GM19455 (cell line): ENCODE data around the gene MYLK.

Experiments used
- ATAC-seq: cut with Tn5 transposase; IDR thresholded peaks from one replicate; pipeline ENCODE4 v1.9.1; 2021; ENCODE audit not compliant: unreplicated experiment

The MYLK gene

DNA sequence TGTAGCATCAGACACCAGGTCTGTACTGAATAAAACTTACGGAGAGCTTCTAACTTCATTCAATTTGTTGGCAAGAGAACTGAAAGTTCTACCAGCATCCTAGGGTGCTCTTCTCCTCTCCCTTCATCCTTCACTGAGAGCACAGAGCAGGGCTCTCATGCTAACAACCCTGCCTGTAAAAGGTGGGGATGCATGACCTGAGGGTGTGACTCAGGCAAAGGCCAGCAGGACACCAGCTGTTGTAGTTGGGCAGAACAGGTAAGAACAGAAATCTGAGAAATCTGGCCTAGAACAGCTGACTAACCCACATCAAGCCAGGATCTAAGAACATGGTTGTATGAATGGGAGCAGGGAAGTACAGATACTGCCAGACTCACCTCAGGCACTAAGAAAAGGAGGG lies 64.2 kb downstream of the MYLK start:
- no peak for ATAC-seq

DNA sequence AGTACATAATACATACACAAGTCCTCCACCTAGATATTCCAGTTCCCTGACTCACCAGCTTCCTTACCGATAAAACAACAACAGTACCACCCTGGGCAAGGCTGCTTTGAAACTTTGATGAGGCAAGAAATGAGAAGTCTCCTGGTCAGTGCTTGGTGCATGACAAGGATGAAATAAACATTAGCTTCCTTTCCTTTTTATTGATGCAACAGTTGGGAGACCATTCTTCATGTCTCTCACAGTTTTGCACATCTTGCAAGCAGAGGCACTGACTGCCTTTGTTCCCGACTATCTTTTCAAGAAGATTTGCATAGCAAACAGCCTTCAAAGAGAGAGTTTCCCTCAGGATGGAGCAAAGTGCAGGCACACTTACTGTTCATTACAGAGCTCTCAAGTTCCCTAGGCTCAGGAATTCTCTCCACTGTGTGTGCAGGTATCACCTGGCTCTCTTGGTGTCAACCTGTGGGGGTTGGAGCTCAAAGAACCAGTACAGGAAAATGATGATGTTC lies 65.2 kb downstream of the MYLK start:
- no peak for ATAC-seq

DNA sequence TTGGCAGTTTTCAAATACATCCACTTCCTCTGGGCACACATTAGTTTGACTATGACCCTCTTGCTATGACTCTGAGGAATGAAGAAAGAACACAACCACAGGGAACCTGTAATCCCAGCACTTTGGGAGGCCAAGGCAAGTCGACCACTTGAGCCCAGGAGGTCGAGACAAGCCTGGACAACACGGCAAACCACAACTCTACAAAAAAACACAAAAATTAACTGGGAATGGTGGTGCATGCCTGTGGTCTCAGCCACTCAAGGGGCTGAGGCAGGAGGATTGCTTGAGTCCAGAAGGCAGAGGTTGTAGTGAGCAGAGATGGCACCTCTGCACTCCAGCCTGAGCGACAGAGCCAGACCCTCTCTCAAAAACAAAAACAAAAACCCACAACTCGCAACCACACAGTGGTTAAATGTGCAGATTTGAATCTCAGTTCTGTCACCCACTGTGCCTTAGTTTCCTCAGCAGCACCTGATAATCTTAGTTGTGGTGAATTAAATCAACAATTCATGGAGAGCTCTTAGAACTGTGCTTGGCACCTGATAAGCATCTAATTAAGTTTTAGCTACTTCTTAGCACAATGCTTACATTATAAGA lies 65.7 kb downstream of the MYLK start:
- no peak for ATAC-seq

DNA sequence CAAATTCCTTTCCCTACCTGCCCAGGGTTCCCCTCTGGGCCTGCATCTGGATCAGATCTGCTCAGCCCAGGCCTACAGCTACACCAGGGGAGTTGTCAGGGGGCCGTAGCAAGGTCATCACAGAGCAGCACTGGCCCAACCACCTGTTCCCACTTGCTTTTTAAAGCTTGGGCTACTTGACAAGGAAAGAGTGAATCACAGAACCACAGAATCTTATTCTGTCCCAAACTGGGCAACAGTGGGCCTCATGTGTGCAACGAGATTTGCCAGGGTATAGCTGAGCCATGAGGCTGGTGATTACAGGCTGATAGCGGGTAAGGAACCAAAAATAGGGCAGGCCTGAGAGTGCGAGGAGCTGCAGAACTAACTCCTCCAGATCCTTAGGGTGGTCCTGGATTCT lies 66.7 kb downstream of the MYLK start:
- no peak for ATAC-seq

DNA sequence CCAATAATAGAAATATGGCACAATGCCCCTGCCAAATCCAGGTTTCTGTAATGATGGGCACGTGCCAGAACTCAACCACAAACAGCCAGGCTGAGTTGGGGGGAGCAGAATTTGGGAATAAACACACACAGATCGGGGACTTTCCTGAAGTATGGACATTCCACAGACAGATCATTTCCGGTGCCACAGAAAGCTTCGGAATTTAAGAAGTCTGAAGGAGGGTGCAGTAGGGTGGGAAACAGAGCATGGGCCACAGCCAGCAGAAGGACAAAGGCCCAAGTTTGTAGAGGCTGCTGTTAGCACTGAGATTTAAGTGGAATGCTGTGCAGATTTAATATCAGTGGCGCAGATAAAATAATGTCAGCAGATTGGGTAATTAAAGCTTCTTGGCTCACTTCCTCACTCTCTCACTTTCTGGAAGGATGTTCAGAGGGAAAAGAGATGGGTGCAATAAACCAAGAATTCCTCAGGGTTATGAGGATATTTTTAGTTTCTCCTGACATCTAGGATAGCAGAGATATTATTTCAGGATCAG lies 67.4 kb downstream of the MYLK start:
- ATAC-seq: no peak

DNA sequence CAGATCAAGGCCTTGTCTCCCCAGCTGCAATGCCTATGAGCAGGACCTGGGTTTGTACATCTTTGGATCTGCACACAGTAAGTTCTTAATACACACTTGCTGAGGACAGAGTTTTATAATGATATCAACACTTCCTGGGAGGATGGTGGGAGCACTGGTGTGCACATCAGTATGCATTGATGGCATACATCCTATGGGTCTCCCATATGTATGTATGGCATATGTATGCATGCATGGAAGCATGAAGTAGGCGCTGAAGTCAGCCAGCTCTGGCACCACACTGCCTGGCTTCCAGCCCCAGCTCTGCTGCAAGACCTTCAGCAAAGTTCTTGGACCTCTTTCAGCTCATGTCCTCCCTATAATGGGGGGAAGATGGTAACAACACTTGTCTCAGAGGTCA lies 68.2 kb downstream of the MYLK start:
- ATAC-seq: no peak

DNA sequence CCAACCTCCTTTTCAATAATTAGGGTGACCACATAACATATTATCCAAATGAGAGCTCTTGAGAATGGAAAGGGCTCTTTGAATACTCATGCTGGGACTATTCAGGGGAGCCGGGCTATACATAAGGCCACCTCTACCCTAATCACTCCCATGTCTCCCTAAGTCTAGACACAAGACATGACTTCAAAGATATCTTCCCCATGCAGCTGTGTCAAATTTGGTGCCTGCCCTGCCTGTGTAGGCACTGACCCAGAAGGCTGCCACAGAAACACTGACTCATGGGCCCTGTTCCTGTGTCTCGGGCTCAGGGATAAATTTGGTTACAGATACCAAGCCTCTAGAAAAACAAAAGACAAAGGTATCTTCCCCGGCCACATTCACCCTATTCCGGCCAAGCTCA lies 70.3 kb downstream of the MYLK start:
- no peak for ATAC-seq

DNA sequence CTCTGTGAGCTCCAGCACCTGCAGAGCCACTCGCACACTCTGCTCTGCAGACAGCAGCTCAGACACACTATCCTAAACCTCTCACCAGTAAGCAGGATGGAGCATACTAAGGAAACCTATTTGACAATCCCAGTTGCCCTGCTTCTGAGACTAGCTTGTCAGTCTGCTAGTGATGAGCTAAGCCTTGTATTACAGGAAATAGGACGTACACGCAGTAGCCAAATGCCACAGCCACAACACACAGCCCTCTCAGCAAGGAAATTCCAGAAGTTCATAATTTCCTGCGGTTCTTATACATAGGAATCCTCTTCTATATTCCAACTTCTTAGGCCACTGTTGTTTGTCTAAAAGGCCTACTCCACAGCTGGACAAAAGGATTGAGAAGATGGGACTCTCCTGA lies 74.5 kb downstream of the MYLK start:
- no peak for ATAC-seq

DNA sequence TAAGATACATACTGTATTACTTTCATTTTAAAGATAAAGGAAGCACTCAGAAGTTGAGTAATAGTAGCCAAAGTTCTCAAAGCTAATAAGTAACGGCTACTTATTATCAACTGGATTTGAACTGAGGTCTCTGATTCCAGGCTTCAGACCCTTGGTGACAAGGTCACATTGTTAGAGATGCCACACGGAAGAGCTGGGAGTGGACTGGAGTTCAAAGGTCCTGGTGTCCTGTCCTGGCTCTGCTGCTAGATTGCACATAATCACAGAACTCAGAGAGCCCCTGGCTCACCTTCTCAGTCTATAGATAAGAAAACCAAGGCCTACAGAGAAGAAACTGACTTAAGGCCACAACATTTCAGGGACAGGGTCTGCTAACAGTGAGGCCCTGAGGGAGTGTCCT lies 75.3 kb downstream of the MYLK start:
- no peak for ATAC-seq

DNA sequence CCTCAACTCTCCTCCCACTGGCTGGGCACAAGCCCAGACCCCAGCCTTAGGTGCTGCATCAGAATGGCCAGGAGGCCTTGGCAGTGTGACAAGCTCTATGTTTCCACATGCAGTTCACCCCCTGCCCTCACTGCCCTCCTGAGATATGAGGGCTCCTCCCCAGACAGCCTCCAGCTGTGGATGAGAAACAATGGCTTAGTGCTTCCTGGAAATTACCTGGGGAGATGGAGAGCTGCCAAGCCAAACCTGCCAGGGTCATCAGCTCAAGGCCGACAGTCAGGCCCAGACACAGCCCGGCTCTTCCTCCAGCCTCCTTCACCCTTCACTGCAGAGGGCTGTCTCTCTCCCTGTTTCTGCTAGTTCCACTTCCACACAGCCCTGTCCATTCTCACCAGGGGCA lies 76.3 kb downstream of the MYLK start:
- ATAC-seq: no peak

DNA sequence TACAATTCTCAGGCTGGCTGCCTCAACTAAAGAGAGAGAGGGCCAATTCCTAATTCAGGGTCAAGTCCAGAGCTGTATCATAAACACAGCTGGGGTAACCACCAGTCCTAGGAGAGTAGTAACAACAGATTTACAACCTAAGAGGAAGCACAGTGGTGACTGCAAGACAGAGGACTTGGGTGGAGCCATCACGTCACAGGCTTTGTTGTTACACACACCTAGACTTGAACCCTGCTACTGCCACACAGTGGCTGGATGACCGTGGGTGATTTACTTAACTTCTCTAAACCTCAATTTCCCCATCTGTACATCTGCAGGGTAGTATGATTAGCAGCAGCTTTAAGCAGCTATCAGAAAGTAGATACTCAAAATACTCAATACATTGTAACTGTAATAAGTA lies 78.6 kb downstream of the MYLK start:
- ATAC-seq: no peak

DNA sequence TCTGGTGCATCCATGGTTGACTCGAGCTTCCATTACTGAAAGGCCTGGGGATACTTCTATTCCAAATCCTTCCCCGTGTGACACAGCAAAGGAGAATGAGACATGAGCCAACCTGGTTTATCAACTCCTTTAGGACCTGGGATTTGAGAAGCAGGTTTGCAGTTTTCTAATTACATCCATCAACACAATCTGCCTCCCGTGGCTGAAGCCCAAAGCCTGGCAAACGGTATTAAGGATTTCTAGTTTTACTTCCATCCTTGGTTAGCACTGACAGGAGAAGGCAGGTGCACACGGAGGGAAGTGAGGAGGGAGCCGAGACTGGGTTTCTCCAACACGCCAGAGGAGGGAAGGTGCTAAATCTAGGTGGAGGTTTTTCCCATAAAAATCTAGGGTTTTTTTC lies 79.0 kb downstream of the MYLK start:
- ATAC-seq: no peak

DNA sequence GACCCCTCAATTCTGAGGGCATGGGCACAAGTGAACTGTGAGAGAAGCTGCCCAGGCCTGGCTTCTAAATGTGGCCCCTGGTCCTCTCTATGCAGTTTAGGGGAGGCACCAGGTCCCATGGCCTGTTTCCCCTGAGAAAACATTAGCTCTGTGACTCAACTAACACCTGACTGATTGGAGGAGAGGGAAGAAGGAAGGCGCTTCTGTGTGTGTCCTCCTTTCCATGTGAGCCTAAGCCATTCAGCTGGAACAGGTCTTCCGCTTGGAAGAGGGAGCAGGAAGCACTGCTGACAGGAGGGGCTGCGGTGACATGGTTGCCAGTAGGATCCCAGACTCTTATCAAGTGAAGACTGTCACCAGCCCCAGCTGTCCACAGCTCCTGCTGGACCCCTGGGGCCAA lies 79.5 kb downstream of the MYLK start:
- ATAC-seq: no peak

DNA sequence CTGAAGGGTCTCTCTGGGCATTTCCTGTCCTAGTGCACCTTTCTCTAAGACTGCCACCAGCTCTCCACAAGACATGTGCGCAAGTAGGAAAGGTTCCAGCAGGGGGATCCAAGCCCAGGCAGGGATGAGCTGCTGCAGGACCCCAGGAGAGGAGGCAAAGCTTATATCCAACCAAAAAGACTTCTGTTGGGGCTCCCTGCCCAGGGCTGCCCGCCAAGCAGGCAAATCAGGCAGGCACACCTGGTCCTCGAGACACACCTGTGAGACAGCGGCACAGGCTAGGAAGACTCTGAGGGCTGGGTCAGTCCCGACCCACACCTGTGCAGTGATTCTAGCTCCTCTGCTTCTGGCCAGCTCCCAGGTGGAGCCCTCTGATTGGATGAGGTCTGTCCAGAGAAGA lies 80.6 kb downstream of the MYLK start:
- ATAC-seq: no peak

DNA sequence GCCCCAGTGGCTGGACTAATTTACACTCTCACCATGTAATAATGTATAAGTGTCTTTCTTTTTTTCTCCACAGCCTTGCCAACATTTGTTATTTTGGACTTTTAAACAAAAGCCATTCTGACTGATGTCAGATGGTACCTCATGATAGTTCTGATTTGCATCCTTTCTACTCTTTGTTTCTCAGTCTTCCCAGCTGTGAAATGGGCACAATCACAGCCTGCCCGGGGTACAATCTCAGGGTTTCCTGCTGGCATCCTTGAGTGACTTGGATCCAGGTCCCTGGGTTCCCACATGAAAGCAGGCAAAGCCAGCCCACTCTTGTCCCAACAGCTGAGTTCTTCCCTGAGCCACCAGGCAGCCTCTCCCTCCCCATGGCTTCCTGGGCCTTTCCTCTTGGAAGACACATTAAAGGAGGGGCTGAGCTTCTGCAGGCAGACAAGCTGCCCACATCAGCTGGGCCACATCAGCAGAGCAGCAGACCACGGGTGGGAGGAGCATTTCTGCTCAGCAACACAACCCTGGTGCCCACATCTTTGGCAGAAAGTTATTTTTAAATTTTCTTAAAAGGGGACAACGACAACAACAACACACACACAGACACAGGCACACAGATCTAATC lies 82.0 kb downstream of the MYLK start:
- no peak for ATAC-seq

DNA sequence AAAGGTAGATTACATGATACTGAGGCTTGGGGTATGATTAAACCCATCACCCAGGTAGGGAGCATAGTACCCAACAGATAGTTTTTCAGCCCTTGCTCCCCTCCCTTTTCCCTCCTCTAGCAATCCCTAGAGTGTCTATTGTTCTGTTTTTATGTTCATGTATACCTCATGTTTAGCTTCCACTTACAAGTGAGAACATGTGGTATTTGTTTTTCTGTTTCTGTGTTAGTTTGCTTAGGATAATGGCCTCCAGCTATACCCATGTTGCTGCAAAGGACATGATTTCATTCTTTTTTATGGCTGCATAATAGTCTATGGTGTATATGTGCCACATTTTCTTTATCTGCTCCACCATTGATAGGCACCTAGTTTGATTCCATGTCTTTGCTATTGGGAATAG lies 82.7 kb downstream of the MYLK start:
- ATAC-seq: no peak

DNA sequence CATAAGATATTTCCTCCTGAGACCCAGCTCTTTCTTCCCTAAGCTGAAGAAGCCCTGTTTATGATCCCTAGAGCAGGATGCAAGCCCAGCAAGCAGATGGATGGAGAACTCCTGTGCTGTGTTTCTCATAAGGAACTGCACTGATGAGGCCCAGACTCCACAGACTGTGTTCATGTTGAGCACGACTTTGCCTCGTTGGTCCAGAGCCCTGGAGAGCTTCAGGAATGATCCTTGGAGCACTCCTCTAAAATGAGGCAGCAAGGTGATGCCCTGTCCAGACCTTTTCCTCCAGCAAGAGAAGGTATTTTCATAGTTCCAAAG lies 83.8 kb downstream of the MYLK start:
- ATAC-seq: no peak

DNA sequence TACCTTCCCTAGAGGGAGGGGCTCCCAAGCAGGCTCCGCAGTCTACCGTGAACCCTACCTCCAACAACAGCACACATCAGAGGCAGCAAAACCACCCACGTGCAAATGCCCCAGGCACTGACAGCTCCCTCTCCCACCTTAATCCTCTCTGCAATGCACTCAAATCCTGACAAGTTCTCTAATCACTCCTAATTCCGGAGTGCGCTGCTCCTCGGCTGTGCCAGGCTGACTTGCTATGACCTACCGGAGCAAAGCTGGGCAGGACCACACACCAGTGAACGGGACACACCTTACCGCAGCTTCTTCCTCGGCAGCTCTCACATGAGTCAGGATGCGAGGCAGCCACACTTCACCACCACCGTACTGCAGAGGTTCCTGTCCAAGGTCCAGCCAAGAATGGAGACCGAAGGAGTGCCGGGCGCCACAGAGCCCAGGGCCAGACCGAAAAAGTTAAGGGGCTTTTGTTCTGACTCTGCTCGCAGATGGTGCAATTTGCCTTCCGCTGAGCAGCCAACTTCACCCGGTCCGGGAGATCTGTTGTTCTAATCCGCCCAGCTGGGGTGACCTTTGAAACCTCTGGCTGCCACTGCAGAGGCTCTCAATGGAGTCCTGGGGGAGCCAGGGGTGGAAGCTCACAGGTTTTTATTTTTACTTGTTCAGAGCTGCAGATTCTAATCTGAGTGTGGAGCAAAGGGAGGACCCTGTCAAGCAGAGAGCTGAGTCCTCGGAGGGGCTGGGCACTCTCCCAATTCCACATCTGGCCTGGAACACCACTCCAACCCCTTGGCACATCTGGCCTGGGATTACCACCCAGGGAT lies 84.4 kb downstream of the MYLK start:
- no peak for ATAC-seq

DNA sequence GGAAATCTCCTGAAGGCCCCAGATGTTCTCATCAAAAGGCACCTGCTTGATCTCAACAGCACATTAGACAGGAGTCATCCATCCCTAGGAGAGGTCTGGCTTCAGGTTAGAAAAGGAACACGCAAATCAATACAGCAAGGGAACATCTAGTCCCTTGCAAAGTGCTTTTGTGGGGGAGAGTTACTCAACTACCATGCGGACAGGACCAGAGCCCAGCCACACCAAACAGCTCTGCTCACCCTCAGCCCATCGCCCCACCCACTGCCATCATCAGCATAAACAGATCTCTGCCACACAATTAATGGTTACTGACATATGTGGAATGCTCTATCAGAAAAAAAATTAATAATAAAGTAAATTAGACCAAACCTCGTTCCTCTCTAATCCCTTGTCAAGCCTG lies 85.6 kb downstream of the MYLK start:
- no peak for ATAC-seq

DNA sequence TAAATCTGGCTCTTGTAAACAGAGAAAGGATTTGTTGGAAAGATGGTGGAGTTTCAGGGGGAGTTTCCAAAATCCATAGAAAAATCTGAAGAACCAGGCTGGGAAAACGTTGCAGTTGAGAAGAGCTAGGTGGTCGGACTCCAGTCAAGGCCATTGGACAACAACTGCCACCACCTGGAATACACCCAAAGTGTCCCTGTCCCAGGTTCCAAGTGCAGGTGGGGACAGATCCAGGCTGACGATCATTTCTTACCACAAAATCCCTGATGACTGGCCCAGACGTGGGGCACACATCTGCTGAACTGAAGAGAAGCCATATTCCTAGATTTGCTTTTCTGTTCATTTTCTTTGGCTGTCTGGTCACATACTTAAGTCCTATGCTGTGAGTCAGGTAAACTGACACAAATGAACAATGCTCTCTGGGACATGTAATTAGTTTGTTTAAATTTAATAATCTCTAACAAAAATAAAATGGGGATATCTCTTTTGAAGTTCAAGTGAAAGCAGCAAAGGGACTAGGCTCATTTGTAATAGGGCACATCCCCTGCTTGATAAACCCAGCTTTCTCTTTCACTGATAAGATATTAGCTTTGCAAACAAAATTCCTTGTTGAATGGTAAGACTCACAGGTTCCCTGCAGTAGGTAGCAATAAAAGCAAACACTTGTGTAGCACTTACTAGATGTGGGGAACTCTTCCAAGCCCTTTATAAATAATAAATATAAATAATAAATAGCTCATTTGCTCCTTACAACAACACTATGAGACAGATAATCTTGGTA lies 88.5 kb downstream of the MYLK start:
- ATAC-seq: no peak

DNA sequence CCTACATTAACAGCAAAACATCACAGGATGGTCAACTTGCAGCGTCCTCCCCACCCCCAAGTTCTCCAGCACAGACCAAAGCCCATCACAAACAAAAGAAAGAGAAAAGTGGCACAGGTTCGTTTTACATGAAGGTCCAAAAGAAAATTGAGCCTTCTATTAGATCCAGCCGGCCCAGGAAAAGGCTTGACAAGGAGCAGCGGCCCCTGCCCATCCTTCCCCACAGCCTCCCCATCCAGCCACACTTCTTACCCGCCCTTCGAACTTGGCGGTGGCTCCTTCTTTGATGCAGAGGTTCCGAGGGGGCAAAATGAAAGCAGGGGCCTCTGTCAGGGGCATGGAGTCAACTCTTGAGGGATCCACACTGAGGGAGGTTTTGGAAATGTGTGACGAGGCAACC lies 90.7 kb downstream of the MYLK start:
- no peak for ATAC-seq
